Ureter (tissue), 1 donor: ENCODE results near the gene TMEM171. TPM values are rescaled to one million over a fixed set of nuclear protein-coding genes. Genes with fewer than 3 reads are reported as not detected.

Source experiments
- DNase-seq: peaks from one replicate; pipeline ENCODE4 v3.0.0-alpha.2; 2020; ENCODE audit warnings: low spot score
- total RNA-seq: library from RNA; stranded (reverse); gene quantifications from one replicate; pipeline ENCODE4 v1.2.4, GENCODE V29; 2023
- donor health status: DM: yes; HTN: yes; CAD: no.

Gene TMEM171
- total RNA-seq, 1 donor from 2014 or later = 2.4 TPM

DNA sequence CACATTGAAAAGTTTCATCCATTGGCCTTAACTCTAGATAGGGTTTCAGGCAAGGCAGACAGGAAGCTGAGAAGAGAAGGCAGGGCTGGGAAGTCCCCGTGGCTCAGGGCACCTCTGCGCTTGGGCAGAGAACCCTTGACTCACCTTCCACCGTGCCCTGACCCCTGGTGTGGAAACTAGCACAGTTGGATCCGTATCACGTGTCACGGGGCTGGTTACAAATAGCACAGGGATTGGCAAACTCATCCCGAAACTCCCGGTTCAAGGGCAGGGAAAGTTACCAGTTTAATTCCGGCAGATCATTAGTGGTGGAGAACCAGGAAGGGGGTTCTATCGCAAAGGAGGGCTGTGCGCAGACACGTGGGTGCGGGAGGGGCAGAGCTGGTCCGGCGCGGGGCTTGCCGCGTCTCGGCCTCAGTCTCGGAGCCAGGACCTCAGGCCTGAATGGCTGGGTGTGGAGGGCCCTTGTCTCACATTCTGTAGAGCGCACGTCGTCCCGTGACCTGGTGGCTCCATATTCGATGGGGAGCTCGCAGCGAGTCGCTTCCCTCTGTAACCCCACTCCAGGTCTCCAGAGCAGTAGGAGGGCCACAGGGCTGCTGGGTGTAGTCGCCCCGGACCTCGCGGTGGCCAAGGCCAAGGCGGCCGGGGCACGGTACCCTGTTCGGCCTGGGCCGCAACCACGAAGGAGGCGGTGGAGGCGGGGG is 771 bp upstream of the TMEM171 start:
- no peak for DNase-seq

DNA sequence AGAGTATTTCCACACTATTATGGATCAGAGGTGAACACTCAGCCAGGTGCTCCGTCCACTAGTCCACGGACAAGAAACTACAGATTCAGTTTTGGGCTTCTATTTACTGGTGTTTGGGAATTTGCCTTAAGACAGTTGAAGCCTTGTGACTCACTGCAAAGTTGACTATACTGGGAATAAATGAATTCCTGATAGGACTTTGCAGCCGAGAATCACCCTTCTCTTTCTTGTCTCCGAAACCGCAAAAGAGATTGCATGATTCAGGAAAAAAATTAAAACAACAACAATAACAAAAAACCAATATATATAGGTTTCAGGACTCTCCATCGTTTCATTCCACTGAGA is 716 bp downstream of the TMEM171 start:
- DNase-seq = no peak

DNA sequence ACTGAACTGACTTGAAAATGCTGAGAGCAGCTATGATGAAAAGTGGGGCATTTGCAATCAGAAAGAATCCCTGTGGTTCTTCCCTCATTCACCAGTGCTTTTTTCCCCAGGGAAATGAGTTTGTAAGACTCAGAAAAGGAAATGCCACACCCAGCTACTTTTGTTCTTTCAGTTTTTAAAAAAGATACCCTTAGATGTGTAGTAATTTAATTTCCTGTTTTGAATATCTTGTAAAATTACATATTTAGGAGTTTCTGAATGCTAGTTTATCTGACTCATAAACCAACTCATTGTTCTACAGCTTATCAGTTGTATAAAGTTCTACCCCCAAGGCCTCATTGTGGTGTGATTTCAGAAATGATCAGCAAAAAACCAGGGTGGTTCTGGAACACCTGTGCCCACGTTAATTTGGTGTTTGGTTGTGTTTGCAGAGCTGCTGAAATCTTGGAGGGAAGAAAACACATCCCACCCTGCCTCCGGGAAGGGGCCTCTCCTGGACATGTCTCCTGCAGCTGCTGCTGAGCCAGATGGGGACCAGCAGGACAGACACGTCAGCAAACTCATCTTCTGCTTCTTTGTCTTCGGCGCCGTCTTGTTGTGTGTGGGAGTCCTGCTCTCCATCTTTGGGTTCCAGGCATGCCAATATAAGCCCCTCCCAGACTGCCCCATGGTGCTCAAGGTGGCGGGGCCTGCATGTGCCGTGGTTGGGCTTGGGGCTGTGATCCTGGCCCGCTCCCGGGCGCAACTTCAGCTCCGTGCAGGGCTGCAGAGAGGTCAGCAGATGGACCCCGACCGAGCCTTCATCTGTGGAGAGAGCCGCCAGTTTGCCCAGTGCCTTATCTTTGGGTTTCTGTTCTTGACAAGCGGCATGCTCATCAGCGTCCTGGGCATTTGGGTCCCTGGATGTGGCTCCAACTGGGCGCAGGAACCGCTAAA is 2.8 kb downstream of the TMEM171 start:
- no peak for DNase-seq

DNA sequence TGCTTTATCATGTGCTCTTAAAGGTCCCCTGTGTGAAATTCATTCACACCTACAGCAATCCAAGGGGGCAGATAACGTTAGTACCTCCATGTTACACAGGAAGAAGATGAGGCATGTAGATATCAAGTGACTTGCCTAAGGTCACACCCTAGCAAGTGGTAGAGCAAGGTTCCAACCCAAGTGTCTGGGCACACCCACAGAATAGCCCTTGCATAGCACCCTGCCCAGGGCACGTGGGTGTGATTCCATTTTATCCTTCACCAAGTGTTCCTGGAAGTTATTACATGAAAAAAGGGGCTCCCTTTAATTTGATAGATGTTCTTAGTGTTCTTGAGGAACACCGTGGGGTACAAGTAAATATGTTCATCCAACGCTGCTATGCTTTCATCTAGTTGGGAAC is 4.9 kb downstream of the TMEM171 start:
- DNase-seq = no peak

DNA sequence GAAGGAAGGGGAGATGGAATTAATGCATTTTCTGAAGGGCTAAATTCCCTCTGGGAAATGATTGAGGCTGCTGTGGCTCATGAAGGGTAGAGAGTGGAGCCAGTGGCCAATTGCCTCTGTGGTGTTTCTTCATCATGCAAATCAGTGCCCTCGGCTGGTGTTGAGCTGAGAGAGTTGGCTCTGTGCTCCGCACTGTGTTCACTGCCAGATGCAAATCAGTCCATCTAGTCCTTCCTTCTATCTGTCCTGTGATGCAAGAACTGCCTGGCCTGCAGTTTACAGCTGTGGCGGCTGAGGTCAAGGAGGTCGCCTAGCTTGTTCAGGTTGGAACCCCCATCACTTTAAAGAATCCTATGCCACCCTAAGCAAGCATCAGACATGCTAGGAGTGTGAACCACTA is 6.0 kb downstream of the TMEM171 start:
- no peak for DNase-seq

DNA sequence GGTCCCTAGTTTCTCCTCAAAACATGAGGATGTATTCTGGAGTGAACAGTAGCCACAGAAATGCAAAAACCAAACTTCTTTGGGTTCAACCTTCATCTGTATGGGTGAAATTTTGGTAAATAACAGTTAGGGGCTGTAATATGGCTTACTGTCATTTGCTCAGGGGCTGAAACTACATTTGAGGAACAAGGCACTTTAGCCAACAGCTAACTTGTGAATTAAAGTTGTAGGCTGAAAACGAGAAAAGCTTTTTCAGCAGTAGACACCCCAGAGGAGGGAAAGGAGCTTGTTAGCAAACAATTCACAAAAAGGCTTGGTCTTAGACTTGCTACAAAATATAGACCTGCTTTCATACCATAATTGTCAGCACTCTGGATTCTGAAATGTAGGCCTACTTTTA is 6.6 kb downstream of the TMEM171 start:
- no peak for DNase-seq

DNA sequence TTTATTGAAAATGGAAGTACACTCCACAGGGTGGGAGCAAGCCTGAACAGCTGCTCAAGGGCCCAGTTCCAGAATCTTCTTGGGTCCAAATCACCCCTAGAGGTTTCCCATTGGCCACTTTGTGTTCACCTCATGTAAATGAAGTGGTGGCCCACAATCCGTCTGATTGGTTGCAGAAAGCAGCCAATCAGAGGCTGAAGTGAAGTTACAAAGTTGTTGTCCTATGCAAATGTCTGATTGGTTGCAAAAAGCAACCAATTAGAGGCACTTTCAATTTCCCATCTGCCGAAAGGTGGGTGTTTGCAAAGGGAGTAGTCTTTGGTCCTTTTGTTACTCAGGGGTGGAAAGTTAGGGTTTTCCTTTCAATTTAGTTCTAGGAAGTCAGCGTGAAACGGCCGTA is 8.8 kb downstream of the TMEM171 start:
- no peak for DNase-seq

DNA sequence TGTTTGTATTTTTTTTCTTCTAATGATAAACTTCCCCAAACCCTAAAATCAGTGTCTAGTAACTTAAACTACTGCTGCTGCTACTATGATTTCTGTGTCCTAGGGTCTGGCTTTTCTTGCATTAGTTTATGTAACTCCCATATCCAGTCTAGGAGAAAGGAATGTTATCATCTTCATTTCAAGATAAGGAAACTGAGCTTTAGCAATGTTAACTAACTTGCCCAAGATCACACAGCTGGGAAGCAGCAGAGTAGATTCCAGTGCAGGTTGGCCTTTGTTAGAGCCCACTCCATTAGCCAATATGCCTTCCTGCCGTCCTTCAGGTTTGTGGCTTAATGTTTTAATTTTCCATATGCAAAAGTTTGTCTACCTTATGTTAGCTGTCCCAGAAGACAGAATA is 10.4 kb downstream of the TMEM171 start:
- DNase-seq = no peak

DNA sequence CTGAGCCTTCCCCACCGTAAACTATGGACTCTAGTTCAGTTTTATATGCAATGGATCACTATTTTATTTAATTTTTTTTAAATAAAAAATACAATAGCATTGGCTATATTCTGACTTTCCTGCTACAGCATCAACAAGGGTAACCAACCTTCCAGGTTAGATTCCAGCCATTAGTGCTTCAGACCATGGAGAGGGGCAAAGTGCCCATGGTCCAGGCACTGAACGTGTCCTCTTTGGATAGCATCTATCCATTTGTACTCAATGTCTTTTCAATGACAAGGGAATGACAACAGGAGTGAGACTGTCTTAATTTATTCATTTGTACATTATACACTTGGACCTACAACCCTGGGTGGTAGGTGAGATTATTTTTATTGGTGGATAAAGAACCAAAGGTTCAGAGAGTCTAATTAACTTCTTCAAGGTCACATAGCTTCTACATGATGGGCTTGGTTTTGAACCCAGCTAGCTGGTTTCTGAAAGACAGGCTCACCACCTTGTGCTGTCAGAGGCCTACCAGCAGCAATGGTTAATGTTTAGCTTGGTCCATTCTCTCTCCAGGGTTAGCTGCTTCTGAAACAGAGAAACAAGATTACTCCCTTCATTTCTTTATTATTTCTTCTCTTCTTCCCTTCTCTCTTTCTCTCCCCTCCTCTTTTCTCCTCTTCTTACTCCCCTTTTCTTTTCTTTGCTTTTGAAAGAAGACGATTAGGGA is 11.5 kb downstream of the TMEM171 start:
- DNase-seq = no peak

DNA sequence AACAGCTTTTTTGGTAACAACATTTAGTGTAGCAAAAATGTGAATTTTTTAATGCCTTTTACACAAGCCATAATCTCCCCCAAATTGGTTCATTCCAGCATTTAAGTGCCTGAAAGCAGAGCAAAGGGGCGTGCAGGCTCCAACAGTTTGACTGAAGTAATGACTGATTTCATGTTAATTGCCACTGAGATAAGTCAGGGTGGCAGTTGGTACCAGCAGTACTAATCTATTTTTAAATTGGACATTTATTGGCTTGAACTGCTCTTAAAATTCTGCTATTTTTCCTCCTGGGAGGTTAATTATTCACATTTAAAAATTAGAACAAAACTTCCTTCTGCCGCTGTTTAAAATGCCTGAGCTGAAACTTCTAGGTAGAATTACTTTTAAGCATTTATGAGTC is 12.4 kb downstream of the TMEM171 start:
- DNase-seq = no peak

DNA sequence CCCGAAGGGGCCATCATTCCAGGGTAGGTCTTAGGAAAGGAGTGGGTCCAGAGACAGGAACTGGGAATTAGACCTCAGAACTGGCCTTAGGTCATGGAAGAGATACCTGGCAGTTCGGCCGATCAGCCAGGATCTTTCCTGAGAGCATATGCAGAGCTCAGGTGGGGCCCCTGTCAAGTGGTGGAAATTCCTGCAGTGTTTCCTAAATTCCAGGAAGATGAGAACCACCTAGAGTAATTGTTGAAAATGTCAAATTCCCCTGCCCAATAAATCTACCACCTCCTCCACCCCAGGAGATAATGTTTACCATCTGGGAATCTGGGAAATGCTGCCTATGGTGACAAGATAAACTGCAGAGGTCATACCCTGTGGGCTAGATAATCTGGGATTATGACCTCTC is 14.6 kb downstream of the TMEM171 start:
- DNase-seq = no peak

DNA sequence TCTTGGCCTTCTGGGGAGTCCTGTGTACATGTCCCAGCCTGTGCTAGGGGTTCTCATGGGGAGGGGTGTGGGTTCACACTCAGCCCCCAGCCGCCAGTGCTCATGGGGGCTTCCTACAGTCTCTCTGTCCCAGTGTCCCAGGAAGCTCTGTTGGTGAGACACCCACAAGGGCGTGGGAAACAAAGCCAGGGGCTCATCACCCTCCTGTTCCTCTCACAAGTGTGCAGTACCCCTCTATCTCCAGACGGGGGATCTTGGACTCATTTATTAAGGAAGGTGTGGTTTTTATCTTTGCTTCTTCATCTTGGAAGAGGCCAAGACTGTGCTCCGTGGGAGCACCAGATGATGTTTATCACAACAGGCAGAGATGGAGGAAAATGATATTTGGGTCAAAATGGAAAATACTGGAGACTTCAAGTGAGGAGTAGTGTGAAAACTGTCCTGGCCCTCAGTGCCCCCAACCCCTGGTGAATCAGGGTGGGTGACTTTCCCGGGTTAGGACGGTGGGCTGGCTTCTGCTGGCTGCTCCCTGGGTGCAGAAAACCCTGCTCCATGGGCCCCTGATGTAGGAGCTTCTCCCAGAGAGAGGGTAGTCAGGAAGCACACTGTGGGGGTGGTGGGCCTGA is 15.2 kb downstream of the TMEM171 start:
- DNase-seq = no peak

DNA sequence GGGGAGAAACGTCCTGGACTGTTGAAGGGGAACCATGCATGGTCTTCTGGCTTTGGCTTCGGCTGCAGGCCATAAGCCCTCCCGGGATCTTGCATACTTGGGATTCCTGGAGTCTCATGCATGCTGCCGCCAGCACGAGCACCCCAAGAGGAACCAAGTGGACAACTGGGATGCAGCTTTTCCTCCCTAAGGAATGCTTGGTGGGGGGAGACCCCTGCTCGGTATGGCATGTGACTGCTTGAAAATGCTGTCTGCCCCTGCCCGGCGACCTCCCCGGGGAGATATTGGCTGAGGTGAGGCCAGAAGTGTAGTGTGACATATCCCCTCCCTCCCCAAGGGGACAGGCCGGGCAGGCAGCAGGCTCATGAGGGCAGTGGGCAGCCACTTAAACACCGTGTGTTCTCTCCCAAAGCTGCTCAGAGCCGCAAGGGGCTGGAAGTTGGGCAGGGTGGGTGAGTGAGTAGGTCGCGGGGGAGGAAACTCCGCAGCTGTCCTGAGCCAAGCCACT is 15.7 kb downstream of the TMEM171 start:
- DNase-seq = no peak

DNA sequence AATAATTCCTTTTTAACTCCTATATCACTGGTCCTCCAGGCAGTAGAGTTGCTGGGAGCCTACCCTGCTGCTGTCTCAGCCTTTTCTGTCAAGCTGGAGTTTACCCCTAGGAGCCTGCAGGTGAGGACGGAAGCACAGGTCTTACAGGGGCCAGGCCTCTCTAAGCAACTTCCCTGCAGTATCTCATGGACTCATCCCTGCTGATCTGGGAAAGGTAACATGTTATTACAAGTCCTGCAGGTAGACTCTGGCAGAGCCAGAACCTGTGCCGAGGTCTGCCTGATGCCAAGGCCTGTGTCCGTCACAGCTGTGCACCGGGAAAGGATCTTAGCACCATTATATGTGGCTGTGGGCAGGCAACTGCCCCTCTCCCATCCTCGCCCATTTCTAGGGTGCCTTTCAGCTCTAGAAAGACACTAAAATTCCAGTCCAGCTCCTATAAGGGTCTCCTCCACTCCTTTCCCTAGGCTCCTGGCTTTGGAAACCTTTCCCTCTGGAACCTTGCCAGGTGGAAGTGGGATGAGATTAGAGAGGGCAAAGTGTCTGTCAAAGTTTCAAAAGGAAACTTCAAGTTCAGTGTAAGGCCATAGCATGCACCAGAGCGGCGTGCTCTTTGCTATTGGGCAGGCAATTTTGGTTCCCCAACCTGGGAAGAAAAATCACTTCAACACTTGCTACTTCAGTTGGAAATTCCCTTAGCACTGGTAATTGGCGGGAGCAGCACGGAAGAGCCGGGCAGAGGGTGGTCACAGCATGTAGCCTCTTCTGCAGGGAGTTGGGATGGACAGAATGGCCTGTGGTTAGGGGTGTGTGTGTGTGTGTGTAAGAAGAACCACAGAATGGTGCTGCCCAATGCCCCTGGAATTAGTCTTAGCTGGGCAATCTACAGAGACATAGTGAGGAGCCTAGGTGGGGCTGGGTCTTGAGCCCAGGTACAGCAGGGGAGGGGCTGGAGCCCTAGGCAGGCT is 17.5 kb downstream of the TMEM171 start:
- no peak for DNase-seq

DNA sequence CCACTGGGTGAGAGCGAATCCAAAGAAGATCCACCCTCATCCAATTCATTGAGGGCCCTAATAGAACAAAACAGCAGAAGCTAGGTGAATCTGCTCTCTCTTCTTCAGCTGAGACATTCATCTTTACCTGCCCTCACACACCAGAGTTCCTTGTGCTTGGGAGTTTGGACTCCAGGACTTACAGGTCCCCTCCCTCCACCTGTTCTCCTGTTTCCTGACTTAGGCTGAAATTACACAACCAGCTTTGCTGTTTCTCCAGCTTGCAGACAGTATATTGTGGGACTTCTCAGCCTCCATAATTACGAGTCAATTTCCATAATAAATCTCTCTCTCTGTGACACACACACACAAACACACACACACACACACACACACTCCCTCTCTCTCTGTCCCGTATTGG is 19.1 kb downstream of the TMEM171 start:
- no peak for DNase-seq

DNA sequence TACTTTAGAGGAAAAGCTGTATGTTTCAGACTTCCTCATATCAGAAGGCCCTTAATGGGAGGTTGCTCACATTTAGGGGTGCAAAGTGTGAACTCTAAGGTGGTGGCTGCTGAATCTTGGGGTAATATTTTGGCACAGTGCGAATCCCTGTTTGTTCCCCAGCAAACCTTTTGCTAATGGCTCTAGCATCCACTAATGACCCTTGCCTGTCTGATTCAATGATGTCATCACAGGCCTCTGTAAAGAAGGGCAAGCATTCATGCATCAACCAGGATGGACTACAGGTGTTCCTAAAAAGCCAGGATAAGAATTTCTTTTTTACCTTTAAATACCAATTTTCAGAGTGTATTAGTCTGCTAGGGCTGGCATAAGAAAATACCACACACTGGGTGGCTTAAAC is 20.4 kb downstream of the TMEM171 start:
- no peak for DNase-seq

DNA sequence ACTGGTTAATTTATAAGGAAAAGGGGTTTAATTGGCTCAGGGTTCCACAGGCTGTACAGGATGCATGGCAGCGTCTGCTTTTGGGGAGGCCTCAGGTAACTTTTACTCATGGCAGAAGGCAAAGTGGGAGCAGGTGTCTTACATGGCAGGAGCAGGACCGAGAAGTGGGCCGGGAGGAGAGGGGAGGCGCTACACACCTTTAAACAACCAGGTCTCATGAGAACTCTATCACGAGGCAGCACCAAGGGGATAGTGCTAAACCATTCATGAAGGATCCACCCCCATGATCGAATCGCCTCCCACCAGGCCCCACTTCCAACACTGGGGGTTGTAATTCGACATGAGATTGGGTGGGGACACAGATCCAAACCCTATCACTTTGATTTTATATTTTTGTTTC is 21.7 kb downstream of the TMEM171 start:
- no peak for DNase-seq

DNA sequence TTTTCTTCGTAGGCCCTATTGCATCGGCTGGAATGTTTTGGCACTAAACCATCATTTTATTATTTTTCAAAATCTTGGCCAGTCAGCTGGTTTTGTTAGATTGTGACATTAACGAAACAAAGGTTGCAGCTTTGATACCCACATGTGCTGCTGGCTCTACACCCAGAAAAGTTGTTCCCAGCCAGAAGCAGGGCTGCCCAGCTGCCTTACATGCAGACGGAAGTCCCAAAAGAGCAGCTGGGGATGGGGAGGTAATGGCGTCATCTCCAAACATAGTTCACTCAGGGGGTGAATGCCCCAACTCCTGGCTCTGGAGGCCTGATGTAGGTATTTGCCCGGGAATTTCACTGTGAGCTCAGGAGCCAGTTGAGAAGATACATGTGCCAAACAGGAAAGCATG is 23.3 kb downstream of the TMEM171 start:
- DNase-seq = no peak

DNA sequence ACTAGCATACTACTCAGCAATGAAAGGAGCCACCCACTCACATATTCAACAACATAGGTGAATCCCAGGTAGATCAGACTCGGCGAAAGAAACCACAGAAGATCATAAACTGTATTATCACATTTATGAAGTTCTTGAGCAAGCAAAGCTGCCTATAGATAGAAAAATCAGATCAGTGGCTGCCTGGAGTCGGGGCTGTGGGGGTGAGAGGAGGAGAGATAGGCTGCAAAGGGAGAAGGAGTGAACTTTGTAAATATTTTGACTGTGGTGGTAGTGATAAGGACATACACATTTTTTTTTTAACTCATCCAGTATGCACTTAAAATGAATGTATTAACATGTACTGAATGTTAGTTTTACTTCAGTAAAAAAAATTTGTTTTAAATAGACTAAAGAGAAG is 29.2 kb downstream of the TMEM171 start:
- no peak for DNase-seq

DNA sequence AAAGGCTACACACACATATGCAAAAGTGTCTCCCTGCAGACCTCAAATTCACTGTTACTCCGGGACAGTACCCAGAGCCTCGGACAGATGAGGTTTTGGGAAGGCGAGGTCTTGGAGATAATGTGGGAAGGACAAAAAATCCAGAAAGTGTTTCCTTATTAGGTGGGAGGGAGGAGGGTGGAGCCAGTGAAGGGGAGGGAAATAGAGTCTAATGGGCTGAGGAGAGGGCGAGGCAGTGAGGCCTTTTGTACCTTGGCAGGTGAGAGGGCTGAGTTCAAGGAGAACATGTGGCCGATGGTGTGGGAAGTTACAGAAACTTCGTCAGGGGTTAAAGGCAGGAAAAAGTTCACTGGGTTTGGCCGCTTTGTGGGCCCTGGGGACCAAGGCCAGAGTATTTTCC is 30.5 kb downstream of the TMEM171 start:
- no peak for DNase-seq
